ENCODE measurements around the gene GNE. TPM values are rescaled to one million over a fixed set of nuclear protein-coding genes. Genes with fewer than 3 reads are reported as not detected.
"Not testable (repeated sequence)": the region's sequence is repeated elsewhere in the genome, so short reads cannot be mapped to it uniquely, and the experiment has no call there.

GNE gene, protein sequence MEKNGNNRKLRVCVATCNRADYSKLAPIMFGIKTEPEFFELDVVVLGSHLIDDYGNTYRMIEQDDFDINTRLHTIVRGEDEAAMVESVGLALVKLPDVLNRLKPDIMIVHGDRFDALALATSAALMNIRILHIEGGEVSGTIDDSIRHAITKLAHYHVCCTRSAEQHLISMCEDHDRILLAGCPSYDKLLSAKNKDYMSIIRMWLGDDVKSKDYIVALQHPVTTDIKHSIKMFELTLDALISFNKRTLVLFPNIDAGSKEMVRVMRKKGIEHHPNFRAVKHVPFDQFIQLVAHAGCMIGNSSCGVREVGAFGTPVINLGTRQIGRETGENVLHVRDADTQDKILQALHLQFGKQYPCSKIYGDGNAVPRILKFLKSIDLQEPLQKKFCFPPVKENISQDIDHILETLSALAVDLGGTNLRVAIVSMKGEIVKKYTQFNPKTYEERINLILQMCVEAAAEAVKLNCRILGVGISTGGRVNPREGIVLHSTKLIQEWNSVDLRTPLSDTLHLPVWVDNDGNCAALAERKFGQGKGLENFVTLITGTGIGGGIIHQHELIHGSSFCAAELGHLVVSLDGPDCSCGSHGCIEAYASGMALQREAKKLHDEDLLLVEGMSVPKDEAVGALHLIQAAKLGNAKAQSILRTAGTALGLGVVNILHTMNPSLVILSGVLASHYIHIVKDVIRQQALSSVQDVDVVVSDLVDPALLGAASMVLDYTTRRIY
- 10 to 100 TPM in 1 of 4 donors, 1 to 10 TPM in 3; 3.6 to 13.1 (median 4.9) TPM for polyA plus RNA-seq
- long read RNA-seq, donor 1, full-length matches to known transcripts, result 3 of 9 reads
- long read RNA-seq, donor 1, partial matches to known transcripts, result 6 of 9 reads
- long read RNA-seq, donor 1, other reads (novel, unspliced or antisense), result 0 of 9 reads
- long read RNA-seq, donor 2, partial matches to known transcripts, result 7 of 7 reads
- long read RNA-seq, donor 2, other reads (novel, unspliced or antisense), result 0 of 7 reads
- long read RNA-seq, donor 3, result 0 reads
- long read RNA-seq, donor 4, result 0 reads
- long read RNA-seq, donor 5, result 0 reads
- long read RNA-seq, donor 6, full-length matches to known transcripts, result 1 of 1 reads
- long read RNA-seq, donor 6, partial matches to known transcripts, result 0 of 1 reads
- long read RNA-seq, donor 6, other reads (novel, unspliced or antisense), result 0 of 1 reads
- long read RNA-seq, donor 7, result 0 reads
- long read RNA-seq, donor 8, full-length matches to known transcripts, result 1 of 1 reads
- long read RNA-seq, donor 8, partial matches to known transcripts, result 0 of 1 reads
- long read RNA-seq, donor 8, other reads (novel, unspliced or antisense), result 0 of 1 reads
- long read RNA-seq, donor 9, result 0 reads
- long read RNA-seq, donor 10, full-length matches to known transcripts, result 1 of 1 reads
- long read RNA-seq, donor 10, partial matches to known transcripts, result 0 of 1 reads
- long read RNA-seq, donor 10, other reads (novel, unspliced or antisense), result 0 of 1 reads

DNA sequence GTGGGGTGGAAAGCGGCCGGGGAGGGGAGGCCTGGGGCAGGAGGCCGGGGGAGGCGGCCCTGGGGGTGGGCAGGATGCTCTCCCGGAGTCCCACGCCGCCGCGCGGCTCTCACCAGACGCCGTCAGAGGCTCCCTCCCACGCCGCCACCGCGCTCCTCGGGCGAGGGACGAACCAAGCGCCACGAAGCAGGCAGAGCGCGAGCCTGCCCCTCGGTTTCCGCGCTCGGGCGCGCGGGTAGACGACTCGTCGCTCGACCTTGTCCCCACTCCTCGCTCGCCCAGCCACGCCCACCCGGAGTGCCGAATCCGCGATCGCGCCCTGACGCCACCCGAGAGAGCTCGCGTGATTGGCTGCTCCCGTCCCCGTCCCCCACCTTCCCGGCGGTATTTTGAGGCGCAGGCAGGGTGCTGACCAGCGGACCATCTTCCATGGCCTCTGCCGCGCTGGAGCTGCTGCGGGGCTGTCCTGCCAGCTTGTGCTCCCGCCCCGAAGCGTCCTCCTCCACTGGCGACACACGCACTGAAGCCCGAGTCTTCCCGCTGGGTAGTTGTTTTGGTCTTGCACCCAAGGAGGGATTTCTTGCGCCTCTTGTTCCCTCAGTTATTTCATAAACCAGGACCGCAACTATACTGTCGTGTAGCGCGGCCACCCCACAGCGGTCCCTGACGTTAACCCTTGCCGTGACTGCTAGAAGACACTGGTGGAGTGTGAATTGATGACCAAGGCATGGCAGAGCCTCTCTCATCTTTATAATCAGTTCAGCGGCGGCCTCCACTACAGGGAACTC is at the start of gene GNE:
Gene GNE, minus strand, starts transcription at position 241 of the 788 bp plus-strand sequence. CDS start 9,093 bp downstream, outside the sequence.
- Histone ChIP-seq H3K4me1 (ENCODE audit: control insufficient read depth in 3 of 3, insufficient read depth in 2 of 3, low read depth in 1 of 3, low read length in 2 of 3) (peaks cover 0 to 3% (median 0%) of the 10 kb centered on the region in 3 donors), H3K4me3 (ENCODE audit: low read depth in 1 of 3, low read length in 3 of 3) (peak within 1 kb of the TSS; percentile 81 to 92 (median 91)), H3K36me3 (ENCODE audit: control insufficient read depth in 3 of 3, insufficient read depth in 2 of 3, low read depth in 1 of 3, low read length in 3 of 3) (no peaks in the 10 kb centered on the region), H3K27ac (ENCODE audit: low read depth in 1 of 3, low read length in 2 of 3) (peak within 1 kb of the TSS; percentile 72 to 94 (median 90)), H3K9me3 (ENCODE audit: control insufficient read depth in 2 of 2, insufficient read depth in 1 of 2, low read depth in 1 of 2, low read length in 1 of 2) (no peaks in the 10 kb centered on the region), H3K27me3 (ENCODE audit: control insufficient read depth in 3 of 3, insufficient read depth in 3 of 3, low read length in 3 of 3) (no peaks in the 10 kb centered on the region)
- DNase-seq (peak; percentile 90 to 97), FAIRE-seq (no peak)
- 2 to 3% (median 3%) methylated on average over 41 to 73 of the region's 73 CpGs for WGBS, 3 donors

GRCh38 chr9:36306471-36307306 is 48.4 kb upstream of the GNE start:
- DNase-seq (peak; percentile 33 to 73), FAIRE-seq (no peak)
- H3K4me1 ChIP-seq (ENCODE audit: control insufficient read depth in 3 of 3, insufficient read depth in 2 of 3, low read depth in 1 of 3, low read length in 2 of 3), result peaks cover 0 to 5% (median 0%) of the 10 kb centered on the region in 3 donors
- no peaks in the 10 kb centered on the region for H3K9me3 ChIP-seq (ENCODE audit: control insufficient read depth in 2 of 2, insufficient read depth in 1 of 2, low read depth in 1 of 2, low read length in 1 of 2)
- no peak overlapping the region for H3K4me3 ChIP-seq (ENCODE audit: low read depth in 1 of 3, low read length in 3 of 3)
- H3K27me3 ChIP-seq (ENCODE audit: control insufficient read depth in 3 of 3, insufficient read depth in 3 of 3, low read length in 3 of 3), result no peaks in the 10 kb centered on the region
- WGBS, 3 donors, result 37 to 46% (median 40%) methylated on average over 8 of the region's 8 CpGs
- H3K27ac ChIP-seq (ENCODE audit: low read depth in 1 of 3, low read length in 2 of 3), result peak overlapping the region in 1 of 3 donors; percentile 22
- no peaks in the 10 kb centered on the region for H3K36me3 ChIP-seq (ENCODE audit: control insufficient read depth in 3 of 3, insufficient read depth in 2 of 3, low read depth in 1 of 3, low read length in 3 of 3)

DNA sequence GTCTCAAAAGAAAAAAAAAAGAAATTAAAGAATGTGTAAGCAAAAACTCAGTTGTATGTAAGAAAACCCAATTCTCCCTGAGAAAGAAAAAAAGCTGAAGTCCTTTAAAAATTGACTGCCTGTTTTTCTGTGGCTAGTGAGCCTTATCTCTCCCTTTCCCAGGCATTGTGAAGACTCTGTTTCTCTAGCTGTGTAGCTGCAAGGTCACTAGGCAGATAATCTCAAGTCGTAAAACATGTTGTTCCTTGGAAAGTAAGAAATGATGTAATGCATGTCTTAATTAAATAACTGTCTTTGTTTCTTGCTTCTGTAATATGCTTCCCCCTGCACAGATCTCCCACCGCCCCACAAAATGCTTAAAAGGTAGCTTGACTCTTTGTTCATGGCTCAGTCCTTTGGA is 46.1 kb upstream of the GNE start:
- FAIRE-seq; H3K36me3 ChIP-seq (ENCODE audit: control insufficient read depth in 3 of 3, insufficient read depth in 2 of 3, low read depth in 1 of 3, low read length in 3 of 3); H3K4me1 ChIP-seq (ENCODE audit: control insufficient read depth in 3 of 3, insufficient read depth in 2 of 3, low read depth in 1 of 3, low read length in 2 of 3); H3K27me3 ChIP-seq (ENCODE audit: control insufficient read depth in 3 of 3, insufficient read depth in 3 of 3, low read length in 3 of 3); H3K4me3 ChIP-seq (ENCODE audit: low read depth in 1 of 3, low read length in 3 of 3); H3K9me3 ChIP-seq (ENCODE audit: control insufficient read depth in 2 of 2, insufficient read depth in 1 of 2, low read depth in 1 of 2, low read length in 1 of 2): not testable (repeated sequence)
- peak overlapping the region in 1 of 3 donors; percentile 33 for H3K27ac ChIP-seq (ENCODE audit: low read depth in 1 of 3, low read length in 2 of 3)
- peak; percentile 30 to 44 for DNase-seq
- 27 to 56% (median 27%) methylated on average over 1 to 2 of the region's 2 CpGs for WGBS, 3 donors

DNA sequence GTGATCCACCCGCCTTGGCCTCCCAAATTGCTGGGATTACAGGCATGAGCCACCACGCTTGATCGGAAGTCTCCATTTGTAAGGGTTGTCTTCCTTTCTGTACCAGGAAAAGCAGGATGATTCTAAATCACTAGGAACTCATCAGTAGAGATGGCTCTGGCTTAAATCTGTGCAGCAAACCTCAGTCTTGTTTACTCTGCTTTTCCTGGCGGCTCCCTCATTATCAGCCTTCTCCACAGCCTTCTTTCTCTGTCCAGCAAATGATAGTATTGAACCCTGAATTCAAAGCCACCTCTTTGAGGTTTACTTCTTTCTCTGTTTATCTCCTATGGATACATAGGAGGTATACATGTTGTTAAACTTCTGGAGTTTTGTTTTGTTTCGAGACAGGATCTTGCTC is 43.0 kb upstream of the GNE start:
- Histone ChIP-seq H3K36me3 (ENCODE audit: control insufficient read depth in 3 of 3, insufficient read depth in 2 of 3, low read depth in 1 of 3, low read length in 3 of 3) (no peaks in the 10 kb centered on the region), H3K9me3 (ENCODE audit: control insufficient read depth in 2 of 2, insufficient read depth in 1 of 2, low read depth in 1 of 2, low read length in 1 of 2) (no peaks in the 10 kb centered on the region), H3K27me3 (ENCODE audit: control insufficient read depth in 3 of 3, insufficient read depth in 3 of 3, low read length in 3 of 3) (no peaks in the 10 kb centered on the region), H3K4me1 (ENCODE audit: control insufficient read depth in 3 of 3, insufficient read depth in 2 of 3, low read depth in 1 of 3, low read length in 2 of 3) (peaks cover 0 to 3% (median 0%) of the 10 kb centered on the region in 3 donors), H3K27ac (ENCODE audit: low read depth in 1 of 3, low read length in 2 of 3) (no peak overlapping the region), H3K4me3 (ENCODE audit: low read depth in 1 of 3, low read length in 3 of 3) (no peak overlapping the region)
- 76 to 91% (median 78%) methylated on average over 5 of the region's 5 CpGs for WGBS, 3 donors
- no peak for DNase-seq
- no peak for FAIRE-seq

GRCh38 chr9:36298566-36298965 is 40.3 kb upstream of the GNE start:
- FAIRE-seq (no peak), DNase-seq (no peak)
- no peaks in the 10 kb centered on the region for H3K36me3 ChIP-seq (ENCODE audit: control insufficient read depth in 3 of 3, insufficient read depth in 2 of 3, low read depth in 1 of 3, low read length in 3 of 3)
- H3K4me3 ChIP-seq (ENCODE audit: low read depth in 1 of 3, low read length in 3 of 3), result no peak overlapping the region
- no peaks in the 10 kb centered on the region for H3K9me3 ChIP-seq (ENCODE audit: control insufficient read depth in 2 of 2, insufficient read depth in 1 of 2, low read depth in 1 of 2, low read length in 1 of 2)
- peaks cover 0 to 3% (median 0%) of the 10 kb centered on the region in 3 donors for H3K4me1 ChIP-seq (ENCODE audit: control insufficient read depth in 3 of 3, insufficient read depth in 2 of 3, low read depth in 1 of 3, low read length in 2 of 3)
- WGBS, 3 donors, result 77 to 83% (median 82%) methylated on average over 3 of the region's 3 CpGs
- no peaks in the 10 kb centered on the region for H3K27me3 ChIP-seq (ENCODE audit: control insufficient read depth in 3 of 3, insufficient read depth in 3 of 3, low read length in 3 of 3)
- H3K27ac ChIP-seq (ENCODE audit: low read depth in 1 of 3, low read length in 2 of 3), result no peak overlapping the region

- Histone ChIP-seq H3K36me3 (ENCODE audit: control insufficient read depth in 3 of 3, insufficient read depth in 2 of 3, low read depth in 1 of 3, low read length in 3 of 3) (no peaks in the 10 kb centered on the region), H3K9me3 (ENCODE audit: control insufficient read depth in 2 of 2, insufficient read depth in 1 of 2, low read depth in 1 of 2, low read length in 1 of 2) (no peaks in the 10 kb centered on the region), H3K27ac (ENCODE audit: low read depth in 1 of 3, low read length in 2 of 3) (no peak overlapping the region), H3K27me3 (ENCODE audit: control insufficient read depth in 3 of 3, insufficient read depth in 3 of 3, low read length in 3 of 3) (no peaks in the 10 kb centered on the region), H3K4me3 (ENCODE audit: low read depth in 1 of 3, low read length in 3 of 3) (no peak overlapping the region), H3K4me1 (ENCODE audit: control insufficient read depth in 3 of 3, insufficient read depth in 2 of 3, low read depth in 1 of 3, low read length in 2 of 3) (peaks cover 0 to 3% (median 0%) of the 10 kb centered on the region in 3 donors)
- no peak for FAIRE-seq
- WGBS, 3 donors, result 63 to 93% (median 89%) methylated on average over 2 of the region's 2 CpGs
- DNase-seq, result no peak
Measured at GRCh38 chr9:36297798-36298197, 39.5 kb upstream of the GNE start.

GRCh38 chr9:36294996-36295395 is 36.7 kb upstream of the GNE start:
- not testable (repeated sequence) for H3K36me3 ChIP-seq (ENCODE audit: control insufficient read depth in 3 of 3, insufficient read depth in 2 of 3, low read depth in 1 of 3, low read length in 3 of 3); H3K27ac ChIP-seq (ENCODE audit: low read depth in 1 of 3, low read length in 2 of 3); H3K9me3 ChIP-seq (ENCODE audit: control insufficient read depth in 2 of 2, insufficient read depth in 1 of 2, low read depth in 1 of 2, low read length in 1 of 2); H3K27me3 ChIP-seq (ENCODE audit: control insufficient read depth in 3 of 3, insufficient read depth in 3 of 3, low read length in 3 of 3); DNase-seq; FAIRE-seq; H3K4me3 ChIP-seq (ENCODE audit: low read depth in 1 of 3, low read length in 3 of 3); H3K4me1 ChIP-seq (ENCODE audit: control insufficient read depth in 3 of 3, insufficient read depth in 2 of 3, low read depth in 1 of 3, low read length in 2 of 3)
- WGBS, 3 donors, result 90 to 93% (median 91%) methylated on average over 3 of the region's 3 CpGs

Data from small intestine (tissue), 16 donors.